Medulla oblongata (tissue), 1 donor: Measurements from ENCODE around the gene FAF1.
A peak's percentile ranks its signal among the peaks of the same experiment; 100 is the strongest.
"Not testable (repeated sequence)": the region's sequence is repeated elsewhere in the genome, so short reads cannot be mapped to it uniquely, and the experiment has no call there.

ENCODE experiments used
- DNase-seq: peaks from one replicate; pipeline ENCODE4 v3.0.0-alpha.2; 2015; ENCODE audit errors: extremely low spot score

Gene FAF1

GRCh38 chr1:50774759-50775351, 185.2 kb downstream of the FAF1 start:
- peak; percentile 83 for DNase-seq

GRCh38 chr1:50766688-50767087, 193.4 kb downstream of the FAF1 start:
- DNase-seq, result no peak

- DNase-seq, result not testable (repeated sequence)
Measured at GRCh38 chr1:50756543-50756942, 203.5 kb downstream of the FAF1 start.

GRCh38 chr1:50754764-50755163, 205.3 kb downstream of the FAF1 start:
- not testable (repeated sequence) for DNase-seq

GRCh38 chr1:50750021-50750619, 209.9 kb downstream of the FAF1 start:
- DNase-seq, result peak; percentile 57

GRCh38 chr1:50747394-50747793, 212.7 kb downstream of the FAF1 start:
- DNase-seq, result no peak

- no peak for DNase-seq
Measured at GRCh38 chr1:50742523-50742922, 217.5 kb downstream of the FAF1 start.

- DNase-seq, result no peak
Measured at GRCh38 chr1:50739125-50739524, 220.9 kb downstream of the FAF1 start.

- DNase-seq, result peak; percentile 64
Measured at GRCh38 chr1:50735443-50735842, 224.6 kb downstream of the FAF1 start.

GRCh38 chr1:50727578-50727977, 232.5 kb downstream of the FAF1 start:
- DNase-seq, result not testable (repeated sequence)

GRCh38 chr1:50724626-50725286, 235.3 kb downstream of the FAF1 start:
- peak; percentile 45 for DNase-seq

GRCh38 chr1:50720457-50721053, 239.5 kb downstream of the FAF1 start:
- DNase-seq, result no peak

- DNase-seq, result no peak
Measured at GRCh38 chr1:50719126-50719525, 240.9 kb downstream of the FAF1 start.

GRCh38 chr1:50717327-50717726, 242.7 kb downstream of the FAF1 start:
- DNase-seq, result no peak

- DNase-seq, result not testable (repeated sequence)
Measured at GRCh38 chr1:50716455-50716854, 243.6 kb downstream of the FAF1 start.

GRCh38 chr1:50710099-50710498, 250.0 kb downstream of the FAF1 start:
- DNase-seq, result no peak

- DNase-seq, result no peak
Measured at GRCh38 chr1:50707824-50708223, 252.2 kb downstream of the FAF1 start.

GRCh38 chr1:50705699-50706098, 254.4 kb downstream of the FAF1 start:
- no peak for DNase-seq

GRCh38 chr1:50705041-50705440, 255.0 kb downstream of the FAF1 start:
- no peak for DNase-seq

- peak; percentile 86 for DNase-seq
Measured at GRCh38 chr1:50704126-50704525, 255.9 kb downstream of the FAF1 start.

GRCh38 chr1:50703240-50703639, 256.8 kb downstream of the FAF1 start:
- DNase-seq, result no peak

GRCh38 chr1:50702395-50702794, 257.7 kb downstream of the FAF1 start:
- DNase-seq, result no peak
